Measurements from ENCODE around the gene CCND1.
A peak's percentile ranks its signal among the peaks of the same experiment; 100 is the strongest.
"Not testable (repeated sequence)": the region's sequence is repeated elsewhere in the genome, so short reads cannot be mapped to it uniquely, and the experiment has no call there.

CCND1 gene

GRCh38 chr11:69667619-69668604, 27.0 kb downstream of the CCND1 start:
- DNase-seq (ENCODE audit: low spot score): no peak

GRCh38 chr11:69669486-69669885, 28.5 kb downstream of the CCND1 start:
- no peak for DNase-seq (ENCODE audit: low spot score)

GRCh38 chr11:69670158-69670845, 29.3 kb downstream of the CCND1 start:
- DNase-seq (ENCODE audit: low spot score): peak; percentile 91

GRCh38 chr11:69671734-69672465, 30.9 kb downstream of the CCND1 start:
- no peak for DNase-seq (ENCODE audit: low spot score)

- DNase-seq (ENCODE audit: low spot score): no peak
Measured at GRCh38 chr11:69674267-69674885, 33.4 kb downstream of the CCND1 start.

- DNase-seq (ENCODE audit: low spot score): peak; percentile 98
Measured at GRCh38 chr11:69674886-69675714, 34.1 kb downstream of the CCND1 start, which contains the start of gene LTO1. Gene LTO1 (minus strand): TSS chr11:69675353. CDS start chr11:69675239, 114 bp downstream.

GRCh38 chr11:69677749-69678148, 36.8 kb downstream of the CCND1 start:
- DNase-seq (ENCODE audit: low spot score): no peak

GRCh38 chr11:69680688-69681087, 39.7 kb downstream of the CCND1 start:
- DNase-seq (ENCODE audit: low spot score): peak; percentile 25

- peak; percentile 25 for DNase-seq (ENCODE audit: low spot score)
Measured at GRCh38 chr11:69682221-69682620, 41.3 kb downstream of the CCND1 start.

- peak; percentile 8 for DNase-seq (ENCODE audit: low spot score)
Measured at GRCh38 chr11:69682681-69683326, 41.8 kb downstream of the CCND1 start.

GRCh38 chr11:69683764-69684333, 42.9 kb downstream of the CCND1 start:
- no peak for DNase-seq (ENCODE audit: low spot score)

GRCh38 chr11:69684651-69685050, 43.7 kb downstream of the CCND1 start:
- DNase-seq (ENCODE audit: low spot score): no peak

GRCh38 chr11:69685348-69685747, 44.4 kb downstream of the CCND1 start:
- no peak for DNase-seq (ENCODE audit: low spot score)

GRCh38 chr11:69686452-69686851, 45.5 kb downstream of the CCND1 start:
- DNase-seq (ENCODE audit: low spot score): no peak

GRCh38 chr11:69686856-69687255, 45.9 kb downstream of the CCND1 start:
- DNase-seq (ENCODE audit: low spot score): no peak

- DNase-seq (ENCODE audit: low spot score): not testable (repeated sequence)
Measured at GRCh38 chr11:69687969-69688771, 47.2 kb downstream of the CCND1 start.

- no peak for DNase-seq (ENCODE audit: low spot score)
Measured at GRCh38 chr11:69689484-69690319, 48.7 kb downstream of the CCND1 start.

- DNase-seq (ENCODE audit: low spot score): no peak
Measured at GRCh38 chr11:69691463-69691862, 50.5 kb downstream of the CCND1 start.
